ENCODE measurements around the gene SLC2A11.

- no peak for TF ChIP-seq CTCF (conservative IDR thresholded peaks at IDR 0.05; ENCODE audit: low read depth, low read length)
- no peak for TF ChIP-seq EZH2 (IDR thresholded peaks at IDR 0.05; ENCODE audit: borderline replicate concordance, low read depth, low read length, poor library complexity, severe bottlenecking)
Observed at GRCh38 chr22:23834793-23835483, 22.7 kb upstream of the SLC2A11 start.
